HG03039 (cell line): ENCODE data around the gene SETBP1.

Source experiments
- ATAC-seq: cut with Tn5 transposase; IDR thresholded peaks from one replicate; pipeline ENCODE4 v1.9.1; 2021; ENCODE audit warnings: mild to moderate bottlenecking, moderate library complexity; ENCODE audit not compliant: unreplicated experiment

Gene SETBP1

DNA sequence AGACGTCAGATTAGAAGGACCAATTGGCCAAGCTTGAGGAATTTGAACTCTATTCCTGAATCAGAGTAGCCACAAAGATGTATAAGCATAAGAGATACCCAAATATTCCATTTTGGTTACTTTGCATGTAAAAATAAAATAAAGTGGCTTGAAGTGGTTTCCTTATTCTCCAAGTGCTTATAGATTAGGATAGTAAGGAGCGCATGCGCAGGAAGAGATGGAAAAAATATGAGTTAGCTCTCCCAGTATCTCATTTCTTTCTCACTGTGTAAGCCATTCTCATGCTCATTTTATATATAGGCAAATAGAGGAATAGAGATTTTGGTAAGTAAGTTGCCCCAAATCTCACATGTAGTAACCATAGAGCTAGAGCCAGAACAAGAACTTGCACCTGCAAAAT lies 241.3 kb downstream of the SETBP1 start:
- ATAC-seq: no peak

DNA sequence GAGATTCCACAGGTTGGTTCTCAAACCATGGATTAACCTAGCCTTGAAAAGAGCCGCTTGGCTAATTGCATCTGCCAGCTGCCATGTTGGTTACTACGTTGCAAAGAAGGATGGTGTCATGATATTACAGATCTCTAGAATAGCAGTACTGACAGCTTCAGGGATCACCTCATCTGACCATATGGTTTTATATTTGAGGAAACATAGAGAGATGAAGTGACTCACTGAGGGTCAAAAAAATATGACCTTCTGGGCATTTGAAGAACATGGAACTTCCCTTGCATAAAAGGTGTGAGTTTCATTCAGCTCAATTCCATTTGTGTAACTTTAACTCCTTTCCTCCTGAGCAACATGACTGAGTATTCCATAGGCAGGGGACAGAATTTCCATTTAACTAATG lies 242.3 kb downstream of the SETBP1 start:
- no peak for ATAC-seq

DNA sequence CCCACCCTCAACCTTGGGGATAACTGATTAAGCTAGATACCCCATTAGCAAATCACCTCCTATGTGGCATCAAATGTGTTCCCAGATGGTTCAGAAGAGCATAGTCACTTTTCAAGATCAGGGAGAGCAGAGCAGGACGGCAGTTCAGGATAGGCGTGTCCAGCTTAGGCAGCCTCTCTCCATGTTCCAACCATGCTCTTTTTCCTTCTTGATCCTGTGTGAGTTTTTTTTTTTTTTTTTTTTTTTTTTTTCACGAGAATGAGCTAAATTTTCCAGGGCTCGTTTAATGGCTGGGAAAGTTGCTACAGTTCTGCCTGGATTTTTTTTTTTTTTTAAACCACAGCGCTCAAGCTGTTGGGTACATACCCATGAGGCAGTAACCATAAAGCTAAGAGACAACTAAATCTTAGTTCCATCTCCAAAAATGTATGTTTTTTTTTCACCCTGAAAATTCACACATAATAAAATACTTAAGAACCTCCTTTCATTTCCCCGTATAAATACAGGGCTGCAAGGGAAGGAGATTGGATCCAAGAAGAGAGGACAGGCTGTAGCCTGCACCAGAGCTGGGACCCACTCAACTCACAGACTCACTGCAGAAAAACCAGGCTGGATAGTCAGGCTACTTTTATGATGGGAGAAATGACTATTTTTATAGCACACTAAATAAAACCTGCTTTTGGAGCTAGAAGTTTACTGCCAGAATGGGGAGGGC lies 244.3 kb downstream of the SETBP1 start:
- no peak for ATAC-seq

DNA sequence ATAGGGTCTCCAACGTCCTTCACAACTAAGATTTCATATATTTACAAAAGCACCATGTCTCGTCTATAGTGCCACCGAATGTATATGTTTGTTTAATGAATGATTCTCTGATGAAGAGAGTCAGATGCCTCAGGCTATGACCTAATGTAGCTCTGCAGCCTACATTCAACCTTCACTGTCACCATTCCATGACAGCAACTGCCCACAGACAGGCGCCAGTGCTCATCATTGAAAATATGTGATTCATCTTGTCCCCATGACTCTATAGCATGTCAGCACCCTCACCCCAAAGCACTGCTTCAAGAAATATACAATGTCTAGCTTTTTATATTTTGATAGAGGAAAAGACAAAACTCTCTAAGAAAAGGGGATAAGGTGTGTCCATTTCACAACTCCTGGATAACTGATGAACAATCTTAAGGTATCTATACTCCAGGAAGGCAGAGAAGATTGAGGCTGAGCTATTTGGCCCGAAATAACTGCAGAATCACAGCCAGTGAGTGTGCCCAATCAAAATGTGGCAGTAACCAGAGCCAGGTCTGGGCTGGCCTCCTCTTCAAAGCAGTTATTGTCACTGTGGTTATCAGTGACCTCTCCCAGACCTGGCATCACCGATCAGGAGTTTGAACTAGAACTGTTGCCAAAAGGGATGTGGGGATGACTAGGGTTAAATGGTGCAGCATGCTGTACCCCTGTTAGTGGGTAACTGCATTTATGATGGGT lies 246.6 kb downstream of the SETBP1 start:
- no peak for ATAC-seq

DNA sequence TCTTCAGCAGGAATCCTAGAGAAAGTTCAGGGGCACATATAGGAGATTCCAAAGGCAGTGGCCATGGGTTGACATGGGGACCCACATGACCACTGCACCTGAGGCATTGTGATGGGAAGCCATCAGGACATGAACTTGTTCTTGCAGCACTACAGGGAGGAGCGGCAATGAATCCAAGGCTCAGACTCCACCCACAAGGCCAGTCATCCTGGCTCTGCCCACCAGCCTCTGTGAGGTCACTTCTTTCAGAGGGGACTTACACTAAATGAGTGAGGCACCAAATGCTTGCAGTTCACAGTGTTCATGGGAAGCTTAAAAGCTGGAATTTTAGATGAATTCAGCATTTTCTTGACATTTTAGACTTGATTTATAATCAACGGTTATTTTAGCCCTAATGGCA lies 254.2 kb downstream of the SETBP1 start:
- no peak for ATAC-seq

DNA sequence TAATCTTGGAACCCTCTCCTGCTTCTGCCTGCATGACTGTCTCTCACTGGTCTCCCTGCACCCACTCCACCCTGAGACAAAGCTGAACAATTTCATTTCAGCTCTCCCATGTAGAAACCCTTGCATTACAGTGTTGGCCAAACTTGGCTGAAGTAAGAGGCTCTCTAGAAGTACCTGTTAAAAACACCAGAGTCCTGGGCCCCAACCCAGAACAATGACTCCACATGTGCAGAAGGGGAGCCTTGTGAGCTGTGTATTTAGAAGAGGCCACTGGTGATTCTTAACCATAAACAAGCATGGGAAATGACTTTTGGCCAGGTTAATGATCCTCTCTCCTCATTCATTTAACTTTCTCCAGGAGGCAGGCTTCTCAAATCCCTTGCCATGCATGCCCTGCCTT lies 254.8 kb downstream of the SETBP1 start:
- no peak for ATAC-seq

DNA sequence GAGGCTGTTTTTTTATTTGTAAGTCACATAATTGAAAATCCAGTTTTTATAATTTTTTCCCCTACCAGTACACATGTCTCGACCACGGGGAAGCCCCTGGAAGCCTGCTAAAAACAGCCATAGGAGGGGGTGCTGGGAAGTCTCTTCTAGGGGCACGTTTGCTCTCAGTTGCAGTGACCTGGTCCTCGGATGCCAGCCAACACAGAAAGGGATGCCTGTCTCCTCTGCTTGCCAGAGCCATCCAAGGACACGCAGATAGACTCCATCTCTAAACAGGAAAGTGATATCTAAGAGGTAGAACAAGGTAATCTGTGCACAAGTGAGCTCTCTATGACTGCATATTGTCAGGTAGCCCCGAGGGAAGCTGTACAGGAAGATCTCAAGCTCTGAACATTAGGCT lies 255.8 kb downstream of the SETBP1 start:
- ATAC-seq: no peak

DNA sequence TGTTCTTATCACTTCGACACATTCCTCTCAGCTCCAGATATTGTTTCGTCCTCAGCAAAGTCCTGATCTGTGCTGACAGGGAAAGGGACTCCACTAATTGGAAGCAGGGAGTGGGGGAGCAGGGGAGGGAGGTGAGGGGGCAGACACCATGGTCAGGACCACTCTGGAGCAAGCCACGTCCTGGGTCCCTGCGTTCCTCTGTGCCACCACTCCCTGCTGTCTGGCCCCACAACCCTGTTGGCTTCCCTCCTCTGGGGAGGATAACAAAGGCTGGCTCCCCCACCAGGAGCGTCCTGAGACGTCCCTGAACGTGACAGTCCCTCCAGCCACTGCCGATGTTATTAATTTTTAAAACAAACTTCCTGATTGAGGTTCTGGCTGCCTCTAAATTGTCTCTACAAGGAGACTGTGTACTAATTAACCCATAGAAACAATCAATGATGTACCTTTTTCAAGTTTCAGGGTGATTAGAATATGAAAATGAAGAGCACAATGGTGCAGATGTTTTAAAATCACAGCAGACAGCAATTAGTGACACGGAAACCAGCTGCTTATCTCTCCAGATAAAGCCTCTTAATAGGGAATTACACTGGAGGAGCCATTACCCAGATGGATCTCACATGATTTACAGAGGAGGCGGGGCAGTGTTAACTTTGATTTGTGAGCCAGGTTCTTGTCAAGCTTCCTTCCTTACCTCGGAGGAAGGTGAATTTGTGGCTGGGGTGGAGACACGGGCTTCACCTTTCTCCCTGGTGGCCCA lies 257.5 kb downstream of the SETBP1 start:
- no peak for ATAC-seq

DNA sequence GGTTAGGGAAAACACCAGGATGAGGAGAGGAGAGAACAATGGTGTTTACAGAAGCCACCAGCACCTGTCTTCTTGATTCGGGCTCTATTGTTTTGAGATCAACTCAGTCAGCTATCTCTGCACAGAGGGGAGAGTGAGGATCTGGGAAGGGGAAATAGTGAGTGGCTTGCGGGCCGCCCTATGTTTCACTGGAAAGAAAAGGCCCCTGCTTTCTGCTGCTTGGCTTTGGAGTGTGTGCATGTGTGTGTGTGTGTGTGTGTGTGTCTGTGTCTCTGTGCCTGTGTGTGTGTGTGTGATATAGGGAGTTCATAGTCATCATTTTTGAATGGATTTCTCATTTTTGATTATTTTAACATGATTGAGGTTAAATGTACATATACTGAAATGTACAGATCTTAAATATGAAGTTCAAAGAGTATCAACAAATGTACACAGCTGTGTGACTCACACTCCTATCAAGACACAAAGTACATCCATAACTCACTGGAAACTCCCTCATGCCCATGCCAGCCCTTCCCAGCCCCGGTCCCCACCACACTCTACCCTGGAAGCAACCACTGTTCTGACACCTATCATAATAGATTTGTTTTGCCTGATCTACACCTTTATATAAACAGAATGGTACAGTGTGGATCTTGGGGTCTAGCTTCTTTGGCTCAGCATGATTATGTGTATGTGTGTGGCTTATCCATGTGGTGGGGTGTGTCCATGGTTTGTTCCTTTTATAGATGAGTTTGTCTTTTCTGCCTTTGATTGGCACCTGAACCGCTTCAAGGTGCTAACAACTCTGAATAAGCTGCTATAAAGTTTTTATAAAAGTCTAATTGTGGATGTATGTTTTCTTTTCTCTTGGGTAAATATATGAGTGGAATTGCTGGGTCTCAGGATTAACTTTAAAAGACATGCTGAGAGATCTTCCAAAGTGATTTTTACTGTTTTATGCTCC lies 258.3 kb downstream of the SETBP1 start:
- ATAC-seq: no peak

DNA sequence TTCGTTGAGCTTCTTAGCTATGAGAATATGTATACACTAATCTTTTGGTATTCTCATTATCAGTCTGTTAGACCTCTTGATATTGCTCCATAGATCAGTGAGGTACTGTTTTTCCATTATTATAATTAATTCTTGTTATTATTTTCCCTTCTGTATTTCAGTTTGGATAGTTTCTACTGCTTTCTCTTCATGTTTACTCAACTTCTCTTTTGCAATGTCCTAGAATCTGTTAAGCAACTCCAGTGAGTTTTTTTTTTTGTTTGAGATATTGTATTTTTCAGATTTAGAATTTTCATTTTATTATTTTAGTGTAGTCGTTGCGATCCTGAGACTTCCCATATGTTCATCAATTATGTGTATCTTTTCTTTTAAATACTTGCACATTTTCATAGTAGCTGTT lies 260.8 kb downstream of the SETBP1 start:
- ATAC-seq: no peak

DNA sequence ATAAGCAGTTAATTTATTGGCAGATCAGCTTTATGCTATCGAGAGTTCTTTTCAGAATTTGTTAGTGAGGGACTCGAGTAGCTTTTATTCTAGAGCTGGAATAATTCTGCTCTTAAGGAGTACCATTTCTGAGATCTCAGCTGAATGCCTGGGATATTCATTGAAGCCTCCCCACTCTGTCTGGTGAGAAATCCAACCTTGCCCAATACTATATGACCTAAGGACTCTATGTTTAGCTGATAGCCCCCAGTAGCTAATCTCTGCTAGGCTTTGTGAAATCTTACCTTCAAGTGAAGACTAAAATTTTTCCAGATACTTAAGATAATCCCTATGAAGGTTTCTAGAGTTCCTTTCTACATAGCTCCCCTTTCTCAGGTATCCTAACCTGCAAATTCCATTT lies 261.4 kb downstream of the SETBP1 start:
- no peak for ATAC-seq

DNA sequence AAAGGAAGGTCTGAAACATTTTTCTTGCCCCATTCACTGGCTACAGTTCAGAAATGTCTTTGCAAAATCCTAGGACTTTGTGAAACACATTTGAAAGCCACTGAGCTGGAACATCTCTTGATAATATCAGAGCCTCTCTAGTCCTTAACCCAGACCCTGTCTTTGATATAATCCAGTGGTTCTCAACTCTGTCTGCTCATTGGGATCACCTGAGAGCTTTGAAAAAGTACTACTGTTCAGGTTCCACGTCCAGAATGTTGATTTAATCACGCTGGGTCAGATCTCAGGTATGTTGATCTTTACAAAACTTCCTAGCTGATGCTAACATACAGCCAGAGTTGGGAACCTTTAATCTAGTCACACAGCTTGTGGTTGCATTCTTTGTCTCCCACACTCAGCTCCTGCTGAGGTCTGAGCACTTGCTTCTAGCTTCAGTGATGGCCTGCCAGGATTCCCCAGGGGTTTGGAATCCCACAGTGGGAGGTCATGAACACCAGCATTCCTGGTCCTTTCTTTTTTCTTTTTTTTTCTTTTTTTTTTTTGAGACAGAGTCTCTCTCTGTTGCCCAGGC lies 262.7 kb downstream of the SETBP1 start:
- no peak for ATAC-seq

DNA sequence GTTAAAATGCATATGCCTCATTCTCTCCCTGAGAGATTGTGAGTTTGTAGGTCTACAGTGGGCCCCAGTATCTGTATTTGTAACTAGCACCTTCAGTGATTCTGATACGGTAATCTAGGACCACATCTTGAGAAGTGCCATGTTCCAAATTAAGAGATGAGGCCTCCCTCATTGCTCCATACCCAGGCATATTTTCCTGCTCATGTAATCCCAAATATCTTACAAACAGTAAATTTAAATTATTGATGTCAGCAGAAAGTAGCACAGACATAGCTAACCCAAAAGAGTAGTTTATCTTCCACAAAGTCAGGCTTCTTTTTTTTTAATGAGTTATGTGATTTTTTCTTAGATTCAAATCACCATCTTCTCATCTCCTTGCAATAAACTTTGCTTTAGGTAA lies 263.8 kb downstream of the SETBP1 start:
- ATAC-seq: no peak

DNA sequence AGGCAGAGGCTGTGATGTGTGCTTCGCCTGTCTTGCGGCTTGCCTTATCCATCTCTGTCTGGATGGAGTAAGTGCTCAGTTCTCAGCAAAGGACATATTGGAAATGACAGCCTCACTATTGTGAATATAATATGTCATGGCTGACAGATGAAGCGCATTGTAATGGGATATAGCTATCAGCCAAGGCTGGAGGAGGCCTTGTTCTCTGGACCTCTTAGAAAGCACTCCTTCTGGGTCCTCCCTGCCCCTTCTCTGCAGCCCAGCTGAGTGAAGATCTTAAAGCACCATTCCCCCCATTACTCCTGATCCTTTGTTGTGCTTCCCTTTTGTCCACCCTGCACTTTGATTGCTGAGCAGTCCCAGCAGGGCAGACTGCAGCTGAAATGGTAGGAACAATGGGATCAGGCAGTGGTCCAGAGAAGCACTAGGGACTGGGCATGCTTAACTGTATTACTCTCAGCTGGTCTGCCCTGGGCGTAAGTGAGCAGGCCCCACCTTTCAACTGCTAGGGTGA lies 265.3 kb downstream of the SETBP1 start:
- ATAC-seq: no peak

DNA sequence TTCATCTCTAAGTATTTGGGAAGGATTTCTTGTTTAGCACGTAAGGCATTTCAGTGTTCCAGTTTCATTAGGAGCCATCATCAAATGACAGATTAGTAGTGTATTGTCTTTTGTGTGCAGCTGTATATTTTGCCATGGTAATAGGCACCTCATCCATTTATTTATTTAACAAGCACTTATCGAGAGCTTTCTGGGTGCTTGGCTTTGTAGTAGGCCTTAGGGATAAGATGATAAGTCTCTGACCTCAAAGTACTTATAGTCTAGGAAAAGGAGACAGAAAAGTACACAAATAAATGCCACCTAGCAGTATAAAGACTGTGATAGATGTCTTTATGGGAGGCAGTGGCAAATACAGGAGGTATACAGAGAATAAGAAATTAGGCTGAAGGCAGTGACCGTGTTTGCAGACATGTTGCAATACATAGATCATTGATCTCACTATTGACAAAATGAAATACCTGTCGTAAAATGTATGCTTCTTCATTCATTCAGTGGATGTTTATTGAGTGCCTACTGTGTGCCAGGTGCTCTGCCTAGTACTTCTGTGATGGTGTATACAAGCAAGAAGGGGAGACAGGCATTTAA lies 265.9 kb downstream of the SETBP1 start:
- no peak for ATAC-seq

DNA sequence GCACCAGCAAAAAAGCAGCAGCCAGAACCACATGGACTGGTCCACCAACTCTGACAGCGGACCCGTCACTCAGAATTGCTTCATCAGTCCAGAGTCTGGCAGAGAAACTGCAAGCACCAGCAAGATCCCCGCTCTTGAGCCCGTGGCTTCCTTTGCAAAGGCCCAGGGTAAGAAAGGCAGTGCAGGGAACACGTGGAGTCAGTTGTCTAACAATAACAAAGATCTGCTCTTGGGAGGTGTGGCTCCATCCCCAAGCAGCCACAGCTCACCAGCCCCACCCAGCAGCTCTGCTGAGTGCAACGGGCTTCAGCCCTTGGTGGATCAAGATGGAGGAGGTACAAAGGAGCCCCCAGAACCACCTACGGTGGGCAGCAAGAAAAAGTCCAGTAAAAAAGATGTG lies 269.3 kb downstream of the SETBP1 start:
- ATAC-seq: no peak

DNA sequence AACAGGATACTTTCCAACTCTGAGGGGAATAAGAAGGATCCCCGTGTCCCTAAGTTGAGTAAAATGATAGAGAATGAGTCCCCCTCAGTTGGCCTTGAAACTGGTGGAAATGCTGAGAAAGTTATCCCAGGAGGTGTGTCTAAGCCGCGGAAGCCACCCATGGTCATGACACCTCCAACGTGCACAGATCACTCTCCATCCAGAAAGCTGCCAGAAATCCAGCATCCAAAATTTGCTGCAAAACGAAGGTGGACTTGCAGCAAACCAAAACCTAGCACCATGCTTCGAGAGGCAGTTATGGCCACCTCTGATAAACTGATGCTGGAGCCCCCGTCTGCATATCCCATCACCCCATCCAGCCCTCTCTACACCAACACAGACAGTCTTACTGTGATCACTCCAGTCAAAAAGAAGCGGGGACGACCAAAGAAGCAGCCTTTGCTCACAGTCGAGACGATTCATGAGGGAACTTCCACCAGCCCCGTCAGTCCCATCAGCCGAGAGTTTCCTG lies 270.1 kb downstream of the SETBP1 start:
- no peak for ATAC-seq

DNA sequence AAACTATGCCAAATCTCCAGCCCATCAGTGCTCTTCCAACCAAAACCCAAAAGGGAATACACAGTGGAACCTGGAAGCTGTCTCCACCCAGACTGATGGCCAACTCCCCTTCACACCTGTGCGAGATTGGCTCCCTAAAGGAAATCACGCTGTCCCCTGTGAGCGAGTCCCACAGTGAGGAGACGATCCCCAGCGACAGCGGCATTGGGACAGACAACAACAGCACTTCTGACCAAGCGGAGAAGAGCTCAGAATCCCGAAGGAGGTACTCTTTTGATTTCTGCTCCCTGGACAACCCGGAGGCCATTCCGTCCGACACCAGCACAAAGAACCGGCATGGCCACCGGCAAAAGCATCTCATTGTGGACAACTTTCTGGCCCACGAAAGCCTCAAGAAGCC lies 271.1 kb downstream of the SETBP1 start:
- ATAC-seq: no peak

DNA sequence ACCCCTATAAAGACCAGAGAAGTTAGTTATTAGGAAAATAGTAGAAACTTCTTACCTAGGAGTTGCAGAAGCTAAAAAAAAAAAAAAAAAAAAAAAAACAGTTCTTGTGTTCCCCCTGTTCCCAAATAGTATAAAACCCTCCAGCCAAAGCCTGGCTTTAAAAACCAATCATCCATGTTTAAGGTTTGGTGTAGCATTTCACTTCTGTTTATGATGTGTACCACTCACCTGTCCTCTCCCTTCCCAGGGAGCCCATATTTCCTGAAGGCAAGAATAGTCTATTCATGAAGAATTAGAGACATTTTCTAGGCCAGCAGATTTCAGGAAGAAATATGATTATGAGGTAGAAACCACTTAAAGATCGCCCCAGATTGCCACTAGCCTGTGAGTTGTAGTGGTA lies 273.6 kb downstream of the SETBP1 start:
- ATAC-seq: no peak

DNA sequence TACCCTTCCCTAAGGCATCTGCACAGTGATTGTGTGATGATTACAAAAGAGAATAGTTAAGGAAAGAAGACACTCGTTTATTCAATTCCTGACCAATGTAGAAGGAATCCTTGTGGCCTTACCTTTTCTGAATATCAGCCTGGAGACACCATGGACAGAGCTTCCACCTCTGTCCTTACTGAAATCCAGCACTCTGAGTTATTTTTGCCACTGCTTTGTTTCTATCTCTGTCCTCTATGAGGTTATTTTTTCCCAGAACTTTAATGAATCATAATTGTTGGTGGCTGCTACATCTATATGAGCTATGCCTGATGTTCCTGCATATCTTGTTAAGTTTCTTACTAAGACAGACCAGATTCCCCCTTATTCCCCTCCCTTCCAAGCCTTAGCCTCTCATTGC lies 275.1 kb downstream of the SETBP1 start:
- ATAC-seq: no peak
